Spleen (tissue), 11 donors: ENCODE data around the gene CNDP2. TPM values are rescaled to one million over a fixed set of nuclear protein-coding genes. Genes with fewer than 3 reads are reported as not detected.
A peak's percentile ranks its signal among the peaks of the same experiment; 100 is the strongest.

Source experiments
- DNase-seq: peaks from one replicate; pipeline ENCODE4 v3.0.0-alpha.2; 2020
- H3K27ac ChIP-seq, 8 donors: fragments of 200-600 bp; sonication (generic) in 7 of 8; 1 replicate in 4 of 8; 2 replicates in 4 of 8; pipeline versions ENCODE4 v1.5.0 to v1.8.0; 2016 to 2021; ENCODE audit warnings: inconsistent platforms in 4 of 8, mild to moderate bottlenecking in 4 of 8, moderate library complexity in 1 of 8
- H3K27me3 ChIP-seq, 7 donors: fragments of 200-600 bp; sonication (generic) in 6 of 7; replicated peaks in 1 of 7; 1 replicate in 4 of 7; 2 replicates in 3 of 7; pipeline versions ENCODE4 v1.5.0 to v1.8.0; 2016 to 2021; ENCODE audit warnings: inconsistent platforms in 3 of 7, mild to moderate bottlenecking in 1 of 7
- H3K36me3 ChIP-seq, 6 donors: fragments of 200-600 bp; sonication (generic) in 5 of 6; 1 replicate in 4 of 6; 2 replicates in 2 of 6; pipeline versions ENCODE4 v1.5.0 to v1.8.0; 2016 to 2021; ENCODE audit warnings: inconsistent platforms in 2 of 6
- H3K4me1 ChIP-seq, 6 donors: fragments of 200-600 bp; sonication (generic) in 5 of 6; 1 replicate in 3 of 6; 2 replicates in 3 of 6; pipeline versions ENCODE4 v1.5.0 to v1.8.0; 2016 to 2021; ENCODE audit warnings: inconsistent platforms in 3 of 6
- H3K4me3 ChIP-seq, 8 donors: fragments of 200-600 bp; sonication (generic) in 7 of 8; 1 replicate in 4 of 8; 2 replicates in 4 of 8; pipeline versions ENCODE4 v1.5.0 to v1.8.0; 2016 to 2021; ENCODE audit warnings: inconsistent platforms in 4 of 8, mild to moderate bottlenecking in 4 of 8, moderate library complexity in 2 of 8
- H3K9me3 ChIP-seq, 8 donors: fragments of 200-600 bp; sonication (generic) in 7 of 8; 1 replicate in 4 of 8; 2 replicates in 4 of 8; pipeline versions ENCODE4 v1.5.0 to v1.8.0; 2016 to 2021; ENCODE audit warnings: inconsistent platforms in 4 of 8
- POLR2A ChIP-seq, 3 donors: fragments of 450-650 bp; IDR thresholded peaks; one replicate each; pipeline ENCODE4 v1.5.1; 2017; ENCODE audit warnings: antibody characterized with exemption in 3 of 3, mild to moderate bottlenecking in 1 of 3
- POLR2AphosphoS5 ChIP-seq, 3 donors: sonication (generic); formaldehyde crosslinking; IDR thresholded peaks; one replicate each; pipeline ENCODE4 v1.5.1; 2017; ENCODE audit warnings: antibody characterized with exemption in 3 of 3
- WGBS, 5 donors: extraction: QIAGEN DNeasy Blood & Tissue Kit in 3 of 5; methylation state at CpG; one replicate each; pipeline versions ENCODE4 v1.1.5 to v1.1.7; 2013 to 2018; 5-methylcytosine and 5-hydroxymethylcytosine counted together
- intact Hi-C: fragments of 100-400 bp; cut with DNase I; formaldehyde crosslinking; loops from one replicate; pipeline ENCODE4 v1.15.0; 2023; ENCODE audit warnings: low total_unique reads
- polyA plus RNA-seq, 3 donors: library from polyadenylated mRNA; stranded (reverse); fragments of 200-250 nt; gene quantifications; one replicate each; pipeline ENCODE4 v1.2.1, GENCODE V29; 2013
- total RNA-seq, 7 donors: library from RNA; depleted of rRNA in 3 of 7; stranded (reverse); fragments of >200 nt in 3 of 7; fragmentation: NEBNext Ultra II Directional in 4 of 7; extraction: Animal tissue kit (Norgen Biotek cat#: 25700) in 4 of 7; gene quantifications; one replicate each; pipeline versions ENCODE4 v1.1.0 to v1.2.1, GENCODE V29; 2016 to 2021
- TF ChIP-seq, protein P1 (sequence below), 11 experiments: fragments of 200-600 bp in 7 of 11; fragments of 450-650 bp in 4 of 11; sonication (generic) in 4 of 11; IDR thresholded peaks in 8 of 11; conservative IDR thresholded peaks in 3 of 11; 1 replicate in 7 of 11; 2 replicates in 4 of 11; pipeline versions ENCODE4 v1.4.0 to v1.8.0; 2016 to 2021; ENCODE audit warnings: antibody characterized with exemption in 11 of 11, inconsistent platforms in 4 of 11, mild to moderate bottlenecking in 1 of 11
- donor health status: healthy with polysubstance abuse.
- donor health status: DM: no; HTN: no; CAD: no; lungs with moderate emphysema.
- donor health status: DM: no; HTN: no; CAD: no.
- donor health status: Bipolar disorder and iron deficiency.
- donor health status: healthy.
- donor health status: DM: no; HTN: no; CAD: no.
- donor health status: DM: yes; HTN: yes; CAD: no.

The CNDP2 gene
- total and polyA plus RNA-seq, 10 donors = 102 to 310 (median 271) TPM

- H3K27me3 ChIP-seq = no peaks in the 10 kb centered on the region
- 92 to 97% (median 95%) methylated on average over 14 of the region's 14 CpGs for WGBS, 5 donors
- intact Hi-C loops = no loop called here
- no peak overlapping the region for H3K27ac ChIP-seq
- H3K9me3 ChIP-seq = no peaks in the 10 kb centered on the region
- H3K36me3 ChIP-seq = peaks cover 0 to 100% (median 92%) of the 10 kb centered on the region in 6 donors
- no peak overlapping the region for H3K4me3 ChIP-seq
- TF ChIP-seq POLR2A (IDR thresholded peaks at IDR 0.05) = no peak
- TF ChIP-seq POLR2AphosphoS5 (IDR thresholded peaks at IDR 0.05) = no peak
- TF ChIP-seq, protein P1, sequence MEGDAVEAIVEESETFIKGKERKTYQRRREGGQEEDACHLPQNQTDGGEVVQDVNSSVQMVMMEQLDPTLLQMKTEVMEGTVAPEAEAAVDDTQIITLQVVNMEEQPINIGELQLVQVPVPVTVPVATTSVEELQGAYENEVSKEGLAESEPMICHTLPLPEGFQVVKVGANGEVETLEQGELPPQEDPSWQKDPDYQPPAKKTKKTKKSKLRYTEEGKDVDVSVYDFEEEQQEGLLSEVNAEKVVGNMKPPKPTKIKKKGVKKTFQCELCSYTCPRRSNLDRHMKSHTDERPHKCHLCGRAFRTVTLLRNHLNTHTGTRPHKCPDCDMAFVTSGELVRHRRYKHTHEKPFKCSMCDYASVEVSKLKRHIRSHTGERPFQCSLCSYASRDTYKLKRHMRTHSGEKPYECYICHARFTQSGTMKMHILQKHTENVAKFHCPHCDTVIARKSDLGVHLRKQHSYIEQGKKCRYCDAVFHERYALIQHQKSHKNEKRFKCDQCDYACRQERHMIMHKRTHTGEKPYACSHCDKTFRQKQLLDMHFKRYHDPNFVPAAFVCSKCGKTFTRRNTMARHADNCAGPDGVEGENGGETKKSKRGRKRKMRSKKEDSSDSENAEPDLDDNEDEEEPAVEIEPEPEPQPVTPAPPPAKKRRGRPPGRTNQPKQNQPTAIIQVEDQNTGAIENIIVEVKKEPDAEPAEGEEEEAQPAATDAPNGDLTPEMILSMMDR (IDR thresholded peaks at IDR 0.05 in 8 of 11, conservative IDR thresholded peaks at IDR 0.05 in 3 of 11) = no peak
- H3K4me1 ChIP-seq = peaks cover 6 to 42% (median 36%) of the 10 kb centered on the region in 6 donors
- DNase-seq = peak; percentile 67
Measured at GRCh38 chr18:74507927-74508326, 11.8 kb downstream of the CNDP2 start.

DNA sequence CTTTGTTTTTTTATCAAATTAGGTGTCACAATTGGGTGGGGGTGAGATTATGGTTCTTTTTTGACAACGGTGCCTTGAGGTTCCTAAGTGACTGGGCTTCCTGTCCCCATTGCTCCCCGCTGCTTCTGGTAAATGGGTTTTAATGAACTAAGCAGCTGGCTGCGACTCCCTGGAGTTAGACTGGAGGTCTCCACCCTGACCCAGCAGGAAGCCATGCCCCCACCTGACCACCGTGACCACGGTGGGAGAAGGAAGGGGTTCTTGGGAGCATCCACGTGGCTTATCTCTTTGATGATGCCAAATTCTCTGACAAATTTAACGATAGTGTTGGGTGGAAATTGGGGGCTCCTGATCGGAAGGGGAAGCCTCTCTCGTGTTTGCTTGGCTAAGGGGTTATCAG is 12.2 kb downstream of the CNDP2 start:
- Histone ChIP-seq H3K27ac (peak overlapping the region in 1 of 8 donors; percentile 21), H3K4me3 (no peak overlapping the region), H3K27me3 (no peaks in the 10 kb centered on the region), H3K9me3 (no peaks in the 10 kb centered on the region), H3K36me3 (peaks cover 0 to 100% (median 92%) of the 10 kb centered on the region in 6 donors), H3K4me1 (peaks cover 6 to 38% (median 36%) of the 10 kb centered on the region in 6 donors)
- TF ChIP-seq POLR2A (IDR thresholded peaks at IDR 0.05) (no peak), POLR2AphosphoS5 (IDR thresholded peaks at IDR 0.05) (no peak)
- TF ChIP-seq, protein P1 (IDR thresholded peaks at IDR 0.05 in 8 of 11, conservative IDR thresholded peaks at IDR 0.05 in 3 of 11) = no peak
- DNase-seq = peak; percentile 35
- WGBS, 5 donors = 68 to 76% (median 72%) methylated on average over 9 of the region's 9 CpGs
- intact Hi-C loops = no loop called here

DNA sequence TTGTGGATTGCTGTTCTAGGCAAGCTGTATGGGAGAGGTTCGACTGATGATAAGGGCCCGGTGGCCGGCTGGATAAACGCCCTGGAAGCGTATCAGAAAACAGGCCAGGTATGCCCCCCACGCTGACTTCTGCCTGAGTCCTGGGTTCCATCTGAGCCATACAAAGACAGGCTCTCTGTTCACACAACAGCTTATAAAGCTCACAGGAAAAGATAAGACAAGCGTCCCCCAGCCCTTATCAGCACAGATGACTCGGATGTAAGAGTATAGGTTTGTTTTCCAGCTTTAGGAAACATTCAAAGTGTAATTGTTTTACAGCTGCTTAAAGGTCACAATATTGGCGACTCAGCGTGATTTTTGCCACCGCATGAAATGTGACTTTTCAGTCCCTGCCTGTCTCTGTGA is 12.7 kb downstream of the CNDP2 start:
- TF ChIP-seq POLR2A (IDR thresholded peaks at IDR 0.05) (no peak), POLR2AphosphoS5 (IDR thresholded peaks at IDR 0.05) (no peak)
- TF ChIP-seq, protein P1 (IDR thresholded peaks at IDR 0.05 in 8 of 11, conservative IDR thresholded peaks at IDR 0.05 in 3 of 11) = no peak
- WGBS, 5 donors = 65 to 88% (median 80%) methylated on average over 11 of the region's 11 CpGs
- no peak overlapping the region for H3K4me3 ChIP-seq
- H3K9me3 ChIP-seq = no peaks in the 10 kb centered on the region
- H3K36me3 ChIP-seq = peaks cover 0 to 100% (median 94%) of the 10 kb centered on the region in 6 donors
- intact Hi-C loops = no loop called here
- no peaks in the 10 kb centered on the region for H3K27me3 ChIP-seq
- peaks cover 6 to 37% (median 35%) of the 10 kb centered on the region in 6 donors for H3K4me1 ChIP-seq
- peak overlapping the region in 1 of 8 donors; percentile 21 for H3K27ac ChIP-seq
- DNase-seq = peak; percentile 53

DNA sequence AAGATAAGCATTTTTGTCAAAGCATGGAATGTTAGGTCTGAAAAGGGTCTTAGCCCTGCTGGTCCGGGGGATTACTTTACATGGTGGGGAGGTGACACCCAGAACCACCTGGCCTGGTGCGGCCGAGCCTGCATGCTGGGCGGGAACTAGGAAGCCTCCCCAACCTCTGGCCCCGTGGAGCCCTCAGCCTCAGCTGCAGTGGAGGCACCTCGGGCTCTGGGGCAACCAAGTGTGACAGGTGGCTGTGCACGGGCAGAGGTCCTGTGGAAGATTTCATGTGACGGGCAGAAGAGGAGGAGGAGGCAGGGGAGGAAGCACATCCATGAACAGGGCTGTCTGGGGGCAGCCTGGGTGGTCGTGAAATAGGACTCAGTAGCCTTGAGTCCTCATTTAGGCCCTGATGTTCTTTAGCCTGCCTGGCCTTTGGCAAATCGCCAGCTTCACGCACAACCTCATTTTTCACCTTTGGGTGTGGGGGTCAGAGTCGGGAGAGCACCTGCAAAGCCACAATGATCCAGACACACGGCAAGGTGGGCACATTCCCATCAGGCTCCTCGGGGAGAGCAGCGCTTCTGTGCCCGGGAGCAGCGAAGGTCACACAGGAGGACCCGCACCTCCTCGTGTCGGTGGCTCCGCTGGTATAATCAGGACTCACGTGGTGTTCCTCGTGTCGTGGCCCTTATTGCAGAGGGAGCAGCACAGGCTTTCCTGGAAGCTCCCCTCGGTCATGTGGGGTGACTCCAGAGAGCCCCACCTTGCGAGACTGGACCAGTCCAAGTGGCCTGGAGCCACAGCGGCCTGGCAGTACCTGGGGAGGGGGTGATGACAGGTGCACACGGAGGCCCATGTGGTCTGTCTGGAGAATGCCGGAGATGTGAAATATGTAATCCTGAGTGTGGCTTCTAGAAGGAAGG is 13.9 kb downstream of the CNDP2 start:
- peak; percentile 69 for DNase-seq
- Histone ChIP-seq H3K27ac (no peak overlapping the region), H3K36me3 (peaks cover 0 to 100% (median 94%) of the 10 kb centered on the region in 6 donors), H3K9me3 (no peaks in the 10 kb centered on the region), H3K27me3 (no peaks in the 10 kb centered on the region), H3K4me1 (peaks cover 6 to 35% (median 29%) of the 10 kb centered on the region in 6 donors), H3K4me3 (no peak overlapping the region)
- 90 to 95% (median 92%) methylated on average over 23 to 29 of the region's 29 CpGs for WGBS, 5 donors
- intact Hi-C loops = no loop called here
- TF ChIP-seq, protein P1 (IDR thresholded peaks at IDR 0.05 in 8 of 11, conservative IDR thresholded peaks at IDR 0.05 in 3 of 11) = no peak
- TF ChIP-seq POLR2AphosphoS5 (IDR thresholded peaks at IDR 0.05) = peak in 2 of 3 donors; percentile 27 to 42
